CD4-positive, alpha-beta T cell (primary cell): Measurements from ENCODE around the gene SERPINB5. TPM values are rescaled to one million over a fixed set of nuclear protein-coding genes. Genes with fewer than 3 reads are reported as not detected.

Experiments used
- ATAC-seq: fragments of 200-7000 bp; cut with Tn5 transposase; one replicate; pipeline ENCODE4 v1.10.0; 2022; ENCODE audit warnings: mild to moderate bottlenecking; ENCODE audit not compliant: poor library complexity
- CTCF ChIA-PET: fragments of 350-600 bp; sonication (Branson Sonifier 250); formaldehyde crosslinking; loops from one replicate; lab custom pipeline; 2021; ENCODE audit warnings: antibody characterized with exemption, inconsistent platforms; lab: Charles Lee
- POLR2A ChIA-PET: fragments of 350-600 bp; sonication (Branson Sonifier 250); formaldehyde crosslinking; loops from one replicate; lab custom pipeline; 2021; ENCODE audit warnings: antibody characterized with exemption, inconsistent platforms; lab: Charles Lee
- DNase-seq, 14 experiments: peaks; one replicate each; pipeline ENCODE4 v3.0.0-alpha.2; 2013 to 2020; ENCODE audit warnings: mixed read lengths in 2 of 14
- H3K27ac ChIP-seq, 2 donors: one replicate each; pipeline versions ENCODE4 v1.5.1 to v1.7.0; 2013; ENCODE audit warnings: low read length in 2 of 2, low read depth in 1 of 2, mild to moderate bottlenecking in 1 of 2
- H3K27me3 ChIP-seq, 2 experiments: 1 replicate in 1 of 2; 2 replicates in 1 of 2; pipeline versions ENCODE4 v1.6.1 to v1.7.0; 2013; ENCODE audit warnings: low read length in 2 of 2, control low read depth in 1 of 2, mild to moderate bottlenecking in 1 of 2, moderate library complexity in 1 of 2; ENCODE audit not compliant: insufficient read depth in 2 of 2, control insufficient read depth in 1 of 2
- H3K36me3 ChIP-seq: one replicate; pipeline ENCODE4 v1.6.1; 2013; ENCODE audit warnings: low read length, control low read depth; ENCODE audit not compliant: insufficient read depth
- H3K4me1 ChIP-seq: one replicate; pipeline ENCODE4 v1.6.1; 2013; ENCODE audit warnings: low read length, control low read depth; ENCODE audit not compliant: insufficient read depth
- H3K4me3 ChIP-seq: one replicate; pipeline ENCODE4 v1.5.1; 2013; ENCODE audit warnings: mild to moderate bottlenecking, low read length, moderate library complexity
- H3K9me3 ChIP-seq, 2 experiments: 1 replicate in 1 of 2; 2 replicates in 1 of 2; pipeline versions ENCODE4 v1.6.1 to v1.7.0; 2013; ENCODE audit warnings: low read length in 2 of 2, mild to moderate bottlenecking in 2 of 2, control low read depth in 1 of 2, moderate library complexity in 1 of 2; ENCODE audit not compliant: control insufficient read depth in 1 of 2, insufficient read depth in 1 of 2
- H3K27ac Mint-ChIP-seq: one replicate; pipeline ENCODE4 v1.8.0; 2020; ENCODE audit warnings: mixed read lengths
- H3K27me3 Mint-ChIP-seq: one replicate; pipeline ENCODE4 v1.8.0; 2021; ENCODE audit warnings: mixed read lengths
- H3K36me3 Mint-ChIP-seq: one replicate; pipeline ENCODE4 v1.8.0; 2021; ENCODE audit warnings: low read depth, mixed read lengths
- H3K4me1 Mint-ChIP-seq: one replicate; pipeline ENCODE4 v1.8.0; 2021; ENCODE audit warnings: low read depth, mixed read lengths
- H3K4me3 Mint-ChIP-seq: one replicate; pipeline ENCODE4 v1.8.0; 2020; ENCODE audit warnings: mild to moderate bottlenecking, mixed read lengths
- H3K9me3 Mint-ChIP-seq: one replicate; pipeline ENCODE4 v1.8.0; 2020; ENCODE audit warnings: mixed read lengths
- CTCF ChIP-seq: fragments of 200-600 bp; IDR thresholded peaks from one replicate; pipeline ENCODE4 v1.8.0; 2022; ENCODE audit warnings: antibody characterized with exemption, mild to moderate bottlenecking
- intact Hi-C, 2 experiments: fragments of 100-400 bp; cut with DNase I in 1 of 2; cut with micrococcal nuclease in 1 of 2; formaldehyde crosslinking; loops; one replicate each; pipeline versions ENCODE4 v1.15.1 to v1.9.0; 2023 to 2025; cut with DNase I, micrococcal nuclease
- total RNA-seq, 174 experiments: library from RNA in 2 of 174; stranded (reverse) in 2 of 174; gene quantifications; one replicate each; pipeline ENCODE4 v1.2.3 and lab custom pipeline; 2021 to 2026

Gene SERPINB5
- total RNA-seq, 2 experiments from 2014 or later, result not detected

GRCh38 chr18:63480915-63481314 lies 4.2 kb downstream of the SERPINB5 start:
- TF ChIP-seq CTCF, result no peak
- no peak overlapping the region for H3K27ac Mint-ChIP-seq
- H3K9me3 ChIP-seq, result no peaks in the 10 kb centered on the region
- CTCF ChIA-PET, result no interaction called here
- ATAC-seq (no peak), DNase-seq (no peak)
- H3K36me3 ChIP-seq, result no peaks in the 10 kb centered on the region
- intact Hi-C loops, result no loop called here
- POLR2A ChIA-PET, result no interaction called here
- H3K4me1 ChIP-seq, result no peaks in the 10 kb centered on the region
- no peak overlapping the region for H3K4me3 ChIP-seq
- H3K27me3 Mint-ChIP-seq, result peaks cover 28% of the 10 kb centered on the region
- H3K27me3 ChIP-seq, result peaks cover 0 to 4% of the 10 kb centered on the region in 2 experiments
- no peaks in the 10 kb centered on the region for H3K36me3 Mint-ChIP-seq
- H3K9me3 Mint-ChIP-seq, result no peaks in the 10 kb centered on the region
- no peak overlapping the region for H3K27ac ChIP-seq
- H3K4me3 Mint-ChIP-seq, result no peak overlapping the region
- no peaks in the 10 kb centered on the region for H3K4me1 Mint-ChIP-seq

GRCh38 chr18:63487676-63488075 lies 10.9 kb downstream of the SERPINB5 start:
- no peaks in the 10 kb centered on the region for H3K36me3 Mint-ChIP-seq

GRCh38 chr18:63488160-63488559 lies 11.4 kb downstream of the SERPINB5 start:
- CTCF ChIA-PET, result no interaction called here
- no peaks in the 10 kb centered on the region for H3K9me3 Mint-ChIP-seq
- Histone ChIP-seq H3K4me1 (no peaks in the 10 kb centered on the region), H3K4me3 (no peak overlapping the region), H3K27me3 (no peaks in the 10 kb centered on the region), H3K36me3 (no peaks in the 10 kb centered on the region), H3K9me3 (no peaks in the 10 kb centered on the region), H3K27ac (no peak overlapping the region)
- no peak for DNase-seq
- H3K36me3 Mint-ChIP-seq, result no peaks in the 10 kb centered on the region
- H3K4me1 Mint-ChIP-seq, result no peaks in the 10 kb centered on the region
- TF ChIP-seq CTCF, result no peak
- POLR2A ChIA-PET, result no interaction called here
- peaks cover 16% of the 10 kb centered on the region for H3K27me3 Mint-ChIP-seq
- intact Hi-C loops, result no loop called here
- no peak overlapping the region for H3K27ac Mint-ChIP-seq
- no peak overlapping the region for H3K4me3 Mint-ChIP-seq
- no peak for ATAC-seq

More at GRCh38 chr18:63487676-63488075, 10.9 kb downstream of the SERPINB5 start:
- Histone ChIP-seq H3K27ac (no peak overlapping the region), H3K27me3 (no peaks in the 10 kb centered on the region), H3K4me3 (no peak overlapping the region), H3K36me3 (no peaks in the 10 kb centered on the region), H3K4me1 (no peaks in the 10 kb centered on the region), H3K9me3 (no peaks in the 10 kb centered on the region)
- no peak for TF ChIP-seq CTCF
- intact Hi-C loops, result no loop called here
- no peak overlapping the region for H3K27ac Mint-ChIP-seq
- ChIA-PET CTCF (no interaction called here), POLR2A (no interaction called here)
- no peak overlapping the region for H3K4me3 Mint-ChIP-seq
- H3K9me3 Mint-ChIP-seq, result no peaks in the 10 kb centered on the region
- DNase-seq (no peak), ATAC-seq (no peak)
- H3K4me1 Mint-ChIP-seq, result no peaks in the 10 kb centered on the region
- H3K27me3 Mint-ChIP-seq, result peaks cover 16% of the 10 kb centered on the region
